ENCODE data around the gene DDR2.

The DDR2 gene

DNA sequence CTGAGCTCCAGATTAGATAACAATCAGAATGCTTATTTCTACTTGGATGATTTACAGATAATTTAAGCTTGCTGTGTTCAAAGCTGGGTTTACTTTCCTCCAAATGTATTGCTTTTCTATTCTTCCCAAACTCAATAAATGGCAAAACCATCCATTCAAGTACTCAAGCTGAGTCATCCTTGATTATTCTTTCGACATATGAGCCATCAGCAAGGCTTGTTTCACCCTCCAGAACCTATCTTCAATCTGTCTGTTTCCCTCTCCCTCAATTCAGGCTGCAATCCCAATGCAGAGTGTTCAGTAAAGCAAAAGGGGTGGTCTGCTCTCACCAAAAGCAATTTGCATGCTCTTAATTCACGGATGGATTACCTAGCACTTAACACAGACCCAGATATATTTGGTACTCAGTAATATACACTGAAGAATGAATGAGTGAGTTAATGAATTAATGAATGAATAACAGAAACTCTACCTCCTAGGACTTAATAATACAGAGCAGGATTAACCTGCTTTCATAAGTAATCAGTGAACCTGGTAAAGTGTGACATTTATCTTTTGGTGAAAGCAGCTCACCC lies 41.9 kb downstream of the DDR2 start:
- Histone ChIP-seq H3K27ac (peak overlapping the region; percentile 36), H3K36me3 (replicated peaks) (no peaks in the 10 kb centered on the region), H3K4me3 (ENCODE audit: low read depth, low read length) (no peak overlapping the region), H3K27me3 (replicated peaks) (no peaks in the 10 kb centered on the region)
- TF ChIP-seq, protein P1, sequence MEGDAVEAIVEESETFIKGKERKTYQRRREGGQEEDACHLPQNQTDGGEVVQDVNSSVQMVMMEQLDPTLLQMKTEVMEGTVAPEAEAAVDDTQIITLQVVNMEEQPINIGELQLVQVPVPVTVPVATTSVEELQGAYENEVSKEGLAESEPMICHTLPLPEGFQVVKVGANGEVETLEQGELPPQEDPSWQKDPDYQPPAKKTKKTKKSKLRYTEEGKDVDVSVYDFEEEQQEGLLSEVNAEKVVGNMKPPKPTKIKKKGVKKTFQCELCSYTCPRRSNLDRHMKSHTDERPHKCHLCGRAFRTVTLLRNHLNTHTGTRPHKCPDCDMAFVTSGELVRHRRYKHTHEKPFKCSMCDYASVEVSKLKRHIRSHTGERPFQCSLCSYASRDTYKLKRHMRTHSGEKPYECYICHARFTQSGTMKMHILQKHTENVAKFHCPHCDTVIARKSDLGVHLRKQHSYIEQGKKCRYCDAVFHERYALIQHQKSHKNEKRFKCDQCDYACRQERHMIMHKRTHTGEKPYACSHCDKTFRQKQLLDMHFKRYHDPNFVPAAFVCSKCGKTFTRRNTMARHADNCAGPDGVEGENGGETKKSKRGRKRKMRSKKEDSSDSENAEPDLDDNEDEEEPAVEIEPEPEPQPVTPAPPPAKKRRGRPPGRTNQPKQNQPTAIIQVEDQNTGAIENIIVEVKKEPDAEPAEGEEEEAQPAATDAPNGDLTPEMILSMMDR (IDR thresholded peaks at IDR 0.05; ENCODE audit: low read depth, low read length, missing control alignments) = no peak
- no peak for DNase-seq
- in situ Hi-C loops (cut with HindIII; ENCODE audit: low pct_ligation_motif_present, low sequenced_read_pairs) = no loop called here

GRCh38 chr1:162676087-162676486 lies 43.8 kb downstream of the DDR2 start:
- Histone ChIP-seq H3K27ac (peak overlapping the region; percentile 19), H3K4me3 (ENCODE audit: low read depth, low read length) (no peak overlapping the region), H3K27me3 (replicated peaks) (no peaks in the 10 kb centered on the region), H3K36me3 (replicated peaks) (no peaks in the 10 kb centered on the region)
- DNase-seq = peak; percentile 61
- in situ Hi-C loops (cut with HindIII; ENCODE audit: low pct_ligation_motif_present, low sequenced_read_pairs) = no loop called here
- TF ChIP-seq, protein P1 (IDR thresholded peaks at IDR 0.05; ENCODE audit: low read depth, low read length, missing control alignments) = no peak

DNA sequence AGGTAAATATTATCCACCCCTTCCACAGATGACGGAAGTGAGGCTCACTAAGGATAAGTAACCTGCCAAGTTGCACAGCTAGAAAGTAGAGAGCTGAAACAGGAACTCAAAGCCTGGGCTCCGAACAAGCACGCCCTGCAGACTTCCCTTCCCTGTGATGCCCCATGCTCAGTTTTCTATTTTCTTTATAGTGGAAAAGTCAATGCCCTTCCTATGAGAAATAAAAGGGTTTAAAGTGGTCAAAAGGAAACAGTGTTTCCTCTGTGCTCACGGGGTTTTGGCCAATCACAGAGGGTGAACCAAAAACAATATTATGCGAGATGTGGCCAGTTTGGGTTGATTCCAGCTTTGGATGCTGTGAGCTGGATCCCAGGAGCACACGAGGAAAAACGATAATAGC lies 44.5 kb downstream of the DDR2 start:
- no peaks in the 10 kb centered on the region for H3K36me3 ChIP-seq (replicated peaks)
- H3K4me3 ChIP-seq (ENCODE audit: low read depth, low read length) = no peak overlapping the region
- in situ Hi-C loops (cut with HindIII; ENCODE audit: low pct_ligation_motif_present, low sequenced_read_pairs) = no loop called here
- H3K27me3 ChIP-seq (replicated peaks) = no peaks in the 10 kb centered on the region
- no peak for DNase-seq
- H3K27ac ChIP-seq = peak overlapping the region; percentile 19
- TF ChIP-seq, protein P1 (IDR thresholded peaks at IDR 0.05; ENCODE audit: low read depth, low read length, missing control alignments) = no peak

DNA sequence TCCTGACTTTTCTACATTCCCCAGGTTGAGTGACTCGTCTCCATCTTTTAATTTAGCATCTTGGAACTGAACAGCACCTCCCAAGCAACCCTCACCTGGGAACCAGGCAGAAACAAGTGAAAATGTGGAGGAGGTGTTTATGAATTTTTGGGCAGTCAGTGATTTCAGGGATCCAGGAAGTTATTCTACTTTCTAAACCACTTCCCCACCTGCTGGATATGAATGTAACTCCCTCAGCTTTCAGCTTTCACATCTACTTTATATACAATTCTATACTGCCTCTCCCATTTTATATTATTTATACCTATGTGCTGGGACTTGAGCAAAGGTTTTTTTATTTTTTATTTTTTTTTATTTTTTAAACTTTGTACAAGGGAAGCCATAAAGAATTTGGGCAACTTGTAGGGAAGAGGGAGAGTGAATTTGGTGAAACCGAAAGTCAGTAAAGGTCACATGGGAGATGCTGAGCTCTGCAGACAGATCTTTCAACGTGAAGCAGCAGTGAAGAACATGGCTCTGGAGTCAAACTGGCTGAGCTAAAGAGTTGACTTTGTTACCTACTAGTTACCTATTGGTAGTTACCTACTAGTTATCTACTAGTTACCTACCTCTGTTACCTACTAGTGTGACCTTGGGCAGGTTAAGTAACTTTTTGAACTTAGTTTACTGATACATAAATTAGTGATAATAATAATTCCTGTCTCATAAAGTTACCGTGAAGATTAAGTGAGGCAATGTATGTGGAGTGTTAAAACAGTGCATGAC lies 45.5 kb downstream of the DDR2 start:
- in situ Hi-C loops (cut with HindIII; ENCODE audit: low pct_ligation_motif_present, low sequenced_read_pairs) = no loop called here
- no peak for DNase-seq
- TF ChIP-seq, protein P1 (IDR thresholded peaks at IDR 0.05; ENCODE audit: low read depth, low read length, missing control alignments) = no peak
- no peaks in the 10 kb centered on the region for H3K36me3 ChIP-seq (replicated peaks)
- H3K27me3 ChIP-seq (replicated peaks) = no peaks in the 10 kb centered on the region
- no peak overlapping the region for H3K4me3 ChIP-seq (ENCODE audit: low read depth, low read length)
- no peak overlapping the region for H3K27ac ChIP-seq

DNA sequence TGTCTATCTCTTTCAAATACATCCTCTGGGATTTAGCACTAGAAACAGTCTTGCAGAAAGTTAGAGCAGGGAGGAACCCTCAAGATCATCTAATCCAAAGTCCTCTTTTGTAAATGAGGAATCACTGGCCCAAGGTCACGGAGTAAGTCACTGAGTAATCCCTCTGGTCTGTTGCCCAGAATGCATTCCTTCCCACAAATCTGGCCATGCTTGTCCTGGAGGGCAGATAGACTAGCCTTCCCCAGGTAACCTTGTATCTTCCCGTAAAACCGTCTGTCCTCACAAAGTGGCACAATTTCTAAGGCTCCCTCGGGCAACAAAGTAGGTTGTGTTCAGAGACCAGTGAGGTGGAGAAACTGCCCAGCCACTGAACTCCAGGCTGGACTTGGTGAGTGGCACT lies 46.2 kb downstream of the DDR2 start:
- peak; percentile 52 for DNase-seq
- no peaks in the 10 kb centered on the region for H3K36me3 ChIP-seq (replicated peaks)
- TF ChIP-seq, protein P1 (IDR thresholded peaks at IDR 0.05; ENCODE audit: low read depth, low read length, missing control alignments) = no peak
- H3K27ac ChIP-seq = no peak overlapping the region
- in situ Hi-C loops (cut with HindIII; ENCODE audit: low pct_ligation_motif_present, low sequenced_read_pairs) = no loop called here
- H3K27me3 ChIP-seq (replicated peaks) = no peaks in the 10 kb centered on the region
- H3K4me3 ChIP-seq (ENCODE audit: low read depth, low read length) = no peak overlapping the region
